PC-9 (cell line): ENCODE data around the gene OR5B3.

Experiments used
- EZH2 ChIP-seq: fragments of 200-600 bp; sonication (generic); IDR thresholded peaks from 2 replicates; pipeline ENCODE4 v1.8.0; 2017; ENCODE audit warnings: antibody characterized with exemption, low read depth
- TF ChIP-seq, protein P1 (sequence below): fragments of 200-600 bp; sonication (generic); conservative IDR thresholded peaks from 2 replicates; pipeline ENCODE4 v1.6.1; 2017; ENCODE audit warnings: mixed run types, antibody characterized with exemption, mild to moderate bottlenecking, moderate library complexity

DNA sequence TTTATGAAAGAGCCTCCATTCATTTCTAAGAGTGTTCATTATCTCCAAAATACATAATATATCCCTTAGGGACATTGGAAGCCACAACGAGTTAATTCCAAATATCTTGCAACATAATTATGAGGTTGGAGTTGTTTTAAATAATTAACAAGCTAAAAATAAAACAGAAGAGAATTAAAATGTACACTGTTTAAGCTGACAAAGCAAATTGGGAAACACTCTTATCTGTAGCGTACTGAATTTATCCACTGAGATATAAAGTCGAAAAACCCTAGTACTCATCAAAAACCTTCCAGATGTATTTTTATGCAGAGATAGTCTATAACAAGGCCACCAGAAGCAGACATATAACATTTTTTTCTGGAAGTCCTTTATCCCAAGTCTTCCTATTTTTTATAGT, 27.5 kb upstream of the OR5B3 start:
- TF ChIP-seq, protein P1, sequence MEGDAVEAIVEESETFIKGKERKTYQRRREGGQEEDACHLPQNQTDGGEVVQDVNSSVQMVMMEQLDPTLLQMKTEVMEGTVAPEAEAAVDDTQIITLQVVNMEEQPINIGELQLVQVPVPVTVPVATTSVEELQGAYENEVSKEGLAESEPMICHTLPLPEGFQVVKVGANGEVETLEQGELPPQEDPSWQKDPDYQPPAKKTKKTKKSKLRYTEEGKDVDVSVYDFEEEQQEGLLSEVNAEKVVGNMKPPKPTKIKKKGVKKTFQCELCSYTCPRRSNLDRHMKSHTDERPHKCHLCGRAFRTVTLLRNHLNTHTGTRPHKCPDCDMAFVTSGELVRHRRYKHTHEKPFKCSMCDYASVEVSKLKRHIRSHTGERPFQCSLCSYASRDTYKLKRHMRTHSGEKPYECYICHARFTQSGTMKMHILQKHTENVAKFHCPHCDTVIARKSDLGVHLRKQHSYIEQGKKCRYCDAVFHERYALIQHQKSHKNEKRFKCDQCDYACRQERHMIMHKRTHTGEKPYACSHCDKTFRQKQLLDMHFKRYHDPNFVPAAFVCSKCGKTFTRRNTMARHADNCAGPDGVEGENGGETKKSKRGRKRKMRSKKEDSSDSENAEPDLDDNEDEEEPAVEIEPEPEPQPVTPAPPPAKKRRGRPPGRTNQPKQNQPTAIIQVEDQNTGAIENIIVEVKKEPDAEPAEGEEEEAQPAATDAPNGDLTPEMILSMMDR: no peak
- TF ChIP-seq EZH2: no peak
